ENCODE results near the gene DDX4.

DNA sequence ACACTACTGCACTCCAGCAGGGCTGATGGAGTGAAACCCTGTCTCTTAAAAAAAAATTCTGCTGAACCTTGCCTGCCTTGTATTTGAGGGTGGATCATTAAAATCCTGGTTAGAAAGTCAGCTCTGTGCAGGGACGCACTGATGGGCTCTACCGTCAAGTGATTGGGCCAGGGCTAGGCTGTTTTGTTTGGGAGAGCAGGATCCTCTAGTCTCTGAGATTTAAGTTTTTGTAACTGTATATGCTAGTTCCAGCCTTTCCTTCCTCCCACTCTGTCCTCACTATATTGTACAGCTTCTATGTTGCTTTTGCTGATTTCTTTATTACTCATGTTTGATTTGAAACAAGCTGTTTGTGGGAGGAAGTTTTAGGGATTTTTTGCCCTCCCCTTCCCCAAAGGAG is 11.5 kb downstream of the DDX4 start:
- TF ChIP-seq CTCF (IDR thresholded peaks at IDR 0.05) (no peak), POLR2A (IDR thresholded peaks at IDR 0.05) (no peak), EP300 (IDR thresholded peaks at IDR 0.05) (no peak)

Measured in upper lobe of left lung (tissue), 4 donors.